HL-60/S4 (cell line): ENCODE data around the gene AGMAT.

Experiments used
- in situ Hi-C: fragments of 300-500 bp; cut with MboI; formaldehyde crosslinking; loops from 2 replicates; pipeline ENCODE4 v1.14.3; 2022; ENCODE audit warnings: low sequenced_read_pairs

Gene AGMAT

GRCh38 chr1:15570861-15571260 lies 14.0 kb downstream of the AGMAT start:
- in situ Hi-C loops: no loop called here

GRCh38 chr1:15568387-15569073 lies 16.3 kb downstream of the AGMAT start:
- in situ Hi-C loops: no loop called here

- in situ Hi-C loops: no loop called here
Observed at GRCh38 chr1:15559189-15559810, 25.6 kb downstream of the AGMAT start.

- in situ Hi-C loops: no loop called here
Observed at GRCh38 chr1:15558516-15558915, 26.3 kb downstream of the AGMAT start.

GRCh38 chr1:15557594-15557993 lies 27.3 kb downstream of the AGMAT start:
- in situ Hi-C loops: no loop called here

GRCh38 chr1:15557008-15557407 lies 27.8 kb downstream of the AGMAT start:
- in situ Hi-C loops: no loop called here

- in situ Hi-C loops: no loop called here
Observed at GRCh38 chr1:15550573-15550972, 34.3 kb downstream of the AGMAT start.

- in situ Hi-C loops: no loop called here
Observed at GRCh38 chr1:15546641-15547040, 38.2 kb downstream of the AGMAT start.

- in situ Hi-C loops: no loop called here
Observed at GRCh38 chr1:15543589-15544568, 41.0 kb downstream of the AGMAT start.

GRCh38 chr1:15543251-15543588 lies 41.6 kb downstream of the AGMAT start:
- in situ Hi-C loops: no loop called here

GRCh38 chr1:15542388-15543250 lies 42.2 kb downstream of the AGMAT start:
- in situ Hi-C loops: no loop called here

- in situ Hi-C loops: no loop called here
Observed at GRCh38 chr1:15541231-15541792, 43.5 kb downstream of the AGMAT start.

- in situ Hi-C loops: no loop called here
Observed at GRCh38 chr1:15540186-15540585, 44.7 kb downstream of the AGMAT start.

GRCh38 chr1:15538771-15539170 lies 46.1 kb downstream of the AGMAT start:
- in situ Hi-C loops: no loop called here

- in situ Hi-C loops: no loop called here
Observed at GRCh38 chr1:15531682-15532081, 53.2 kb downstream of the AGMAT start.

GRCh38 chr1:15531003-15531402 lies 53.8 kb downstream of the AGMAT start:
- in situ Hi-C loops: no loop called here

- in situ Hi-C loops: no loop called here
Observed at GRCh38 chr1:15526490-15527339, 58.1 kb downstream of the AGMAT start, which contains the start of gene DNAJC16. TSS of gene DNAJC16 (plus strand) at chr1:15526848. CDS start at chr1:15529106, 2,258 bp downstream.

GRCh38 chr1:15526021-15526489 lies 58.8 kb downstream of the AGMAT start:
- in situ Hi-C loops: no loop called here
